IPS-NIHi11 (cell line): ENCODE data around the gene BPIFB4.
"Not testable (repeated sequence)": the region's sequence is repeated elsewhere in the genome, so short reads cannot be mapped to it uniquely, and the experiment has no call there.

Experiments used
- DNase-seq: peaks from one replicate; pipeline ENCODE4 v3.0.0; 2012; ENCODE audit warnings: mixed read lengths, low spot score

Gene BPIFB4

DNA sequence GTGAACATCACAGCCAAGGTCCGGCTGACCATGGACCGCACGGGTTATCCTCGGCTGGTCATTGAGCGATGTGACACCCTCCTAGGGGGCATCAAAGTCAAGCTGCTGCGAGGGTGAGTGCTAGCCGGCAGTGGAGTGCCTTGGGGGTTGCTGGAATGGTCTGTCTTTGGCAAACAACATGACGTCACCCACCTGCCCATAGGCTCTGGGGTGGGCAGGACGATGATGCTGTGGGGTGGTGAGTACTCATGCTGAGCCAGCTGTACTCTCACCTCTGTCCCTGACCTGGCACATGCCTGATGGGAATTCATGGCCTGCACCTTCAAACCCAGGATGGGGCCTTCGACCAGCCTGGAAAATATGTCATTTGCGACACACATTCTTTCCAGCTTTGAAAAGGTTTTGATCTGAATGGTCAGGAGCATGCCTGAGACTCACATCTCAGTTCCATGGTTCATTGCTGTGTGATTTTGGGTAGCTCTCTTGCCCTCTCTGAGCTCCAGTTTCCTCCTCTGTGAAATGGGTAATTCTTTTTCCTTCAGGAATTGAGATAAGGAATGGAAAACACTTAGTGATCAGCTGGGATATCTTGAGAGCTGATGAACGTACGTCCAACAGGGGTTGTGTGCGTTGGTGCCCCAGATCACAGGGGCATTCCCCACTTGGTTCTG lies 6.7 kb downstream of the BPIFB4 start:
- DNase-seq: no peak

DNA sequence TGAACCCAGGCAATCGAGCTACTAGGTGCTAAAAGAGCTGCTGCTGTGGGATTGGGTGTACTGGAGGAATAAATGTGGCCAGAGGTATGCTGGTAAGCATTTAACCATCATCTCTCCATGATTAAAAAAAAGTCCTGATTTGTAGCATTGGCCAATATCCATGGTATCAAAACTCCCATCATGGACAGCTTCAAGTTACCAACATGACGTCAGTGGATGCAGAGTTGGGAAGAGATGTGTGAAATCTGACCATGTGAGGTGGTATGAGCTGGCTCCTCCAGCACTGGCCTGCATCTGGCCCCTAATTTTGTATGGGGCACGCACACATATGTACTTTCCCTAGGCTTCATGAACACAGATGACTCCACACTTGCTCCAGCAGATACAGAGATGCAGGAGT lies 11.7 kb downstream of the BPIFB4 start:
- DNase-seq: no peak

DNA sequence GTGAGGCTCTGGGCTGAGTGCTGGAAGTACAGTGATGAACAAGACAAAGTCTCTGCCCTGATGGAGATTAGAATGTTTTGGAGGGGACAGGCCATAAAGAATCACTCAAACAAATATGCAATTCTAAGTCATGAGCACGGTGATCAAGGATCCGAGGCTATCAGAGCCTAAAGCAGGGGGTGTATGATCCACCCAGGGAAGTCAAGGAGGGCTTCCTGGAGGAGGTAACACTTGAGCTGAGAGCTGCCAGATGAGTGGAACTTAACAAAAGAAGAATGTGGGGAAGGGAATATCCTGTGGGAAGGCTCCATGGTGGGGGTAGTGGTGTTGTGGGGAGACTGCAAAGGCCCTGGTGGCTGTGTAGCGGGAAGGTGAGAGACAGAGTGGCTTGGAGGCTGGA lies 12.2 kb downstream of the BPIFB4 start:
- DNase-seq: no peak

DNA sequence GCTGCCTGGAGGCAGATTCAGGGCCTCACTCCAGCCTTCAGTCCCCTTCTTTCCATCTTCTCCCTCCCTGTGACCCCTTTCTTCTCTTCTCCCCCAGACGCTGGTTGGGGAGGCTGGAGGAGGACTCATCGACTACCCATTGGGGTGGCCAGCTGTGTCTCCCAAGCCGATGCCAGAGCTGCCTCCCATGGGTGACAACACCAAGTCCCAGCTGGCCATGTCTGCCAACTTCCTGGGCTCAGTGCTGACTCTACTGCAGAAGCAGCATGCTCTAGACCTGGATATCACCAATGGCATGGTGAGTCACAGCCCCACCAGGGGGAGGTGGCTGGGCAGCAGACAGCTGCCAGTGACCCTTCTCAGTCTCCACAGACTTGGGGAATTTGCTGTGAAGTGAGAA lies 12.9 kb downstream of the BPIFB4 start:
- no peak for DNase-seq

DNA sequence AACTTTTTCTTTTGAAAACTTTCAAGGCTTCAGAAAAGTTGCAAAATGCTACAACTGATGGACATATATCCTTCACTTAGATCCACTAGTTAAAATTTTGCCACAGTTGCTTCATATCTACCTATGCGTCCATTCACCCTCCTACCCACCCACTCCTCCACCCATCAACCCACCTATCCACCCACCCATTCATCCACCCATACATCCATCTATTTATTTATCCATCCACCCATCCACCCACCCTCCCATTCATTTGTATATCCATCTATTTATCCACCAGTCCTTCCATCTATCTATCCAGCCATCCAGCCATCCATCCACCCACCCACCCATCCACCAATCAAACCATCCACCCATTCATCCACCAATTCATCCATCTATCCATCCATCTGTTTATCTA lies 13.6 kb downstream of the BPIFB4 start:
- DNase-seq: no peak

DNA sequence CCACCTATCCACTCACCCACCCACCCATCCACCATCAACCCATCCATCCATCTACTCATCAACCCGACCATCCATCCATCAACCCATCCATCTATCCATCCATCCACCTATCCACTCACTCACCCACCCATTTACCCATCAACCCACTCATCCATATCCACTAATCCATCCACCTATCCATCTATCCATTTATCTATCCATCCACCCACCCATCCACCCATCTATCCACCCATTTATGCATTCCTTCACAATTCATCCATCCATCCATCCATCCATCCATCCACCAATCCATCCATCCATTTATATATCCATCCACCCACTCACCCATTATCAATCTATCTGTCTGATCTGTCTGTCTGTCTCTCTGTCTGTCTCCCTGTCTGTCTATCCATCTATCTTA lies 14.1 kb downstream of the BPIFB4 start:
- DNase-seq: no peak

DNA sequence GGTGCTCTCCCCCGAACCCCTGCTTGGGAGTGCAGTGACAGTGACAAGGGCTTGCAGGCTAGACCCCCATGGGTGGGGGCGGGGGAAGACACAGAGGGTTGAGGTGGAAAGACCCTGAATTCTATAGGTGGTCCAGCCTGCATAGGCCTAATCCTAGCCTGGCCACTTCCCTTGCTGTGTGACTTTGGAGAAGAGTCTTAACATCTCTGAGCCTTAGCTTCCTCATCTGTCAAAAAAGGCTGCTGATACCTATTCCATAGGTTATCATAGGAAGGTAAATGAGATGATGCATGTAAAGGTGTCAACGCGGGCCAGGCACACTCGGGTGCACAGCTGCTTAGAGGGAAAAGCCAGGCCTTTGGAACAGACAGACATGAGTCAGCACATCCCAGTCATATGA lies 15.8 kb downstream of the BPIFB4 start:
- no peak for DNase-seq

DNA sequence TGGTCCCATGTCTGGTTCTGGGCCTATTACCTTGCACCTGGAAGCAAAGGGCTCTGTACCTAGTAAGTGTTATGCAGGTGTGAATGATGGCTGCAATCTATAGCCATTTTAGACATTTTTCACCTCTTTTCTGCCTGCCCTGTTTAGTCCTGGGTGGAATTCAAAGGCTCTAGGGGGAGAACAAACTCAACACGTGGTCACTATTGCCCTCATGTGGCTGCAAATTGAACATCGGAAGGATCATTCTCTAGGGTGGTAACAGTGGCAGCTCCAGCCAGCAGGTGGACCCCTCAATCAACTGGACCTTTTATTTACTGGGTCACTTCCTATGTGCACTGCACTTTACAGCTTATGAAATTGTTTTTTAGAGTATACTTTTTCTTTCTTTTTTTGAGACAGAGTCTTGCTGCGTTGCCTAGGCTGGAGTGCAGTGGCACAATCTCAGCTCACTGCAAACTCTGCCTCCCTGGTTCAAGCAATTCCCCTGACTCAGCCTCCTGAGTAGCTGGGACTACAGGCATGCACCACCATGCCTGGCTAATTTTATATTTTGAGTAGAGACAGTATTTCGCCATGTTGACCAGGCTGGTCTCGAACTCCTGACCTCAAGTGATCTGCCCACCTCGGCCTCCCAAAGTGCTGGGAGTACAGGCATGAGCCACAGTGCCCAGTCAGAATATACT lies 16.6 kb downstream of the BPIFB4 start:
- peak; percentile 88 for DNase-seq

DNA sequence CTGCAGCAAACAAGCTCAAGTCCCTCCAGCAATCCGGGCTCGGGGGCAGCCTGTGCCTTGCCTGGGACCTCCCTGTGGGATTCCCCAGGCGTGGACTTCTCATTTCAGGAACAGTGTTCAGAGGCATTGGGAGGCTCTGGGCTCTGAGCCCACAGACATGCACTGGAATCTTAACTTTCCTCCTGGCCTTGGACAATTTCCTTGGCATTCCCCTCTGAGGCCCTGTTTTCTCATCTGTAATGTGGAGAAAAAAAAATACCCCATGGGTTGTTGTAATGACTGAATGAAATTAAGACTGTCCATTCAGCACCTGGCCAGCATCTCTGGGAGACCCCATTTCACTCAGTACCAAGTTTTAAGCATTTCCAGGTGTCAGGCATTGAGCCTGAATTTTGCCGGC lies 17.6 kb downstream of the BPIFB4 start:
- no peak for DNase-seq

DNA sequence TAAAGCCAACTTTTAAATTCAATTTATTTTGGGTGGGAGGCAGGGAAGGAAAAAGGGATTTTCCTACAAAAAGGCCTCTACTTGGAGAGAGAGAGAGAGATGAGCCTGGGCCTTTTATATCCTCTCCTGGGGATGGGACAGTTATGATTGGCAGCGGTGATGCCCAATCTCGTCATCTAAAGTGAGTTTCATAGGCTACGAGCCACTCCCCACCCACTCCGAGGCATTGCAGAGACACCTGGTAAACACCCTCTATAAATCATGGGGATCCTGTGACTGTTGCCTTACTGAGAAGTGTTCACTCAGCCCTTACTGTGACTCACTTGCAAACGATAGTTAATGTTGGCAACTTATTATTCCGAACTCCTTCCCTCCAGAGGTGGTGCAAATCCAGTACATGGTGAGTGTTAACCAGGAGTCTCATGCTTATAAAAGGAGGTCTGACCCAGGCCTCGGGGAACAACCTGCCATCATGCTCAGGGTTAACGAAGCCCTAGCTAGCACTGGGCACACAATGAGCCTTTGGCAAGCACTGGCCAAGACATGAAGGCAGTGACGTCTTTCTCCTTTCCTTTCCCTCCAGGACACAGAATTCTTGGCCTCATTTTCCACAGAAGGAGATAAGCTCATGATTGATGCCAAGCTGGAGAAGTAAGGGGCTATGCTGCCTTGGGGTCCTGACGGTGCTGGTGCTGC lies 20.5 kb downstream of the BPIFB4 start:
- no peak for DNase-seq

DNA sequence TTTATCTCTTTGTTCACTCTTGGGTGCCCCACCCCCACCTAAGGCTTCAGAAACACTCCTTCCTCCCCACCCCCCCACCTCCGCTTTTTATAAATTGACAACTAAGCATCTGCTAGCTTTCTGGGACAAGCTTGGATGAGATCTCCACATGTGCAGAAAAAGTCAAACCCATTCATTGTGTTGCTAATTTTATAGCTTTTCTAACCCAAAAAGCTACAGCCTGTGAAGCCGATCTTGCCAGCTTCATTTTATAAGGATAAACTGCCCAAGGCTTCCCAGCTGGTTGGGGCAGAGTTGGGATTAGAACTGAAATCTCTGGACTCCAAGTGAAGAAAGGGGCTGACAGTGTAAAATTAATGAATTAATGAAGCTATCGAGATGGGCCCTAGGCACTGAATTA lies 24.1 kb downstream of the BPIFB4 start:
- no peak for DNase-seq

DNA sequence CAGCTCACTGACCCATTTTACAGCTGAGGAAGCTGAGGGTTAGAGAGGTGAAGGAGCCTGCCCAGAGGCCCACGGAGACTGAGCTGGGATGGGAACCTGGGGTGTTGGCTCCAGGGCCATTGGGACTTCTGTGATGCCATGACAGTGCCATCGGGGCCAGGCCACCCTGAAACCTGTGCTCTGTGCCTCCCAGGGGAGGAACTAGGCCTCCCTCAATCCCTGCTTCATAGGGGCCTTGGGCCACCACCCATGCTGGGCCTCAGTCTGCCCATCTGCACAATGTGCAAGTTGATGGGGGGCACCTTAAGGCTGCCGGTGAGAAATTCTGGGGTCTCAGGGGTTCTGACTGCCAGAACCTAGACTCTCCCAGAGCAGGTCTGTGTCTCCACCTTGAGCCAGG lies 24.9 kb downstream of the BPIFB4 start:
- DNase-seq: no peak

DNA sequence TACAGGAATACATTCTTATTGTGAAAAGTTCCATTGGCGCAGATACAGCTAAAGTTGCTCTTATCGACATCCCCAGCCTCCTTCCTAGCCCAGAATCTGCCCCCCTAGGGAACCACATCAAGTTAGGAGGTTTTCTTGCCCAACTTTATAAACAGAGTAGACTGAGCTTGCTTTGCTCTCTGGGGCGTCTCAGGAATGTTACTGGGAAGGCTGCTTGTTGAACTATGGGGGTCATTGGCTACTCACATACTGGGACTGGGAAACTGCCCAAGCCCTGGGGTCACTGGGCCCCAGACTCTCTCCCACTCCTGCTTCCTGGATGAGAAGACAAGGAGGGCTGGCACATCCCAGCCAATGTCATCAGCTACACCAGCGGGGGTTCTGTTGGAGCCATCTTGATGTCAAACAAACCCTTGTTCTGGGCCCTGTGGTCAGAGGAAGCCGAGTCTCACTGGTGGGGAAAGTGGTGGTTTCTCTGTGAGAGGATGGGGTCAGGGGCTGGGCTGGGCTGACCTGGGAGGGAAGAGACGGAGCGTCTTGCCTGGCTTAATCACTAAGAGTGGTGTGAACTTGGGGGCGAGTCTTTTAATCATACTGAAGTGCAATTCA lies 26.0 kb downstream of the BPIFB4 start:
- no peak for DNase-seq

DNA sequence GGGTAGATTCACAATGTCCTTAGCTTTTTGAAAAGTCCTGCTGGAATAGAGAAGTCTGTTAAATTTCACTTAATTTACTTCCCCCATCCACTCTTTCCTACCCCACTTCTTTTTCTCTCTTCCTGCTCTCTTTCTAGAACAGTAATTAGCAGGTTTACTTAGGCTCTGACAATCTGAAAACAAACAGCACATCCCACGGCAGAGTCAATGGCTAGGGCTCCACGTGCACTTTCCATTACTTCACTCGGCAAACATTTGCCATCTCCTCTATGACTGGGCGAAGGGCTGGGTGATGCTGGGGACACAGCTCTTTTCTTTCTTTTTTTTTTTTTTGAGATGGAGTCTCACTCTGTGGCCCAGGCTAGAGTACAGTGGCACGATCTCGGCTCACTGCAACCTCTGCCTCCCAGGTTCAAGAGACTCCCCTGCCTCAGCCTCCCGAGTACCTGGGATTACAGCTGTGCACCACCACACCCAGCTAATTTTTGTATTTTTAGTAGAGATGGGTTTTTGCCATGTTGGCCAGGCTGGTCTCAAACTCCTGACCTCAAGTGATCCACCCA lies 26.7 kb downstream of the BPIFB4 start:
- DNase-seq: not testable (repeated sequence)

DNA sequence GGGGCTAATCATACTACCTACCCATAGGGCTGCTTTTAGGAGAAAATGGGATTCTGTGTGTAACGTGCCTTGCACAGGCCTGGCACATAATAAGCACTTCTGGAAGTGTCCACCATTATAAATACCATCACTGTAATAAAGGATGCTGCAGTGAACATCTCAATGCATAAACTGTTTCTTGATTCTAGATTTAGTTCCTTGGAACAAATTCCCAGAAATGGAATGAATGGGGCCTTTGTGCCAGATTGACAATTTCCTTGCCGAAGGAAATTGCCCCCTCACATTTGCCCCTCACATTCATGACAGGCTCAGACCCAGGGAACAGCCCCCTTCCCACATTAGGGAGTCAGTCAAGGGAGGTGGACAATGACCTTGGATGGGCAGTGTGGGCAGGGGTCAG lies 29.2 kb downstream of the BPIFB4 start:
- DNase-seq: no peak

DNA sequence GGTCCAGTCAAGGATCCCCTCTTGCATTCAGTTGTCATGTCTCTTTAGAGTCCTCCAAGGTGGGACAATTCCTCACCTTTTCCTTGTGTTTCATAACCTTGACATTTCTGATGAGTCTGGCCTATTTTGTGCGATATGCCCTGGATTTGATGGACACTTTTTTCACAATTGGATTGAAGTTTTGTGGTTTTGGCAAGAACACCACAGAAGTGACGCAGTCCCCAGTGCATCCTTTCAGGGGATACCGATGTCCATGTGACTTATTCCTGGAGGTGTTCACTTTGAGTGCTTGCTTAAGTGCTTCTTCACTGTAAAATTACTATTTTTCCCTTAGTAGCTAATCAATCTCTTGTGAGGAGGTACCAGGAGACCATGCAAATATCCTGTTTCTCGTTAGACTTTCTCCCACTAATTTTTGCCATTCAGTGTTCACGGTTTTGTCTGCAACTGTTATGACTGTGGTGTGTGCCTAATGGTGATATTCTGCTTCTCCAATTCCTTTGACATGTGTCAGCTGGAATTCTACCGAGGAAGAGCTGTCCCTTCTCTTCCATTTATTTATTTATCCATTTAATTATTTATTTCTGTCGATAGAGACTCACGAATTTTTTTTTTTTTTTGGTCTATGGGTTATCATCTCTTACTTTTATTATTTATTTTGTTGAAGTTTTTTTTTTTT lies 30.8 kb downstream of the BPIFB4 start:
- DNase-seq: no peak

DNA sequence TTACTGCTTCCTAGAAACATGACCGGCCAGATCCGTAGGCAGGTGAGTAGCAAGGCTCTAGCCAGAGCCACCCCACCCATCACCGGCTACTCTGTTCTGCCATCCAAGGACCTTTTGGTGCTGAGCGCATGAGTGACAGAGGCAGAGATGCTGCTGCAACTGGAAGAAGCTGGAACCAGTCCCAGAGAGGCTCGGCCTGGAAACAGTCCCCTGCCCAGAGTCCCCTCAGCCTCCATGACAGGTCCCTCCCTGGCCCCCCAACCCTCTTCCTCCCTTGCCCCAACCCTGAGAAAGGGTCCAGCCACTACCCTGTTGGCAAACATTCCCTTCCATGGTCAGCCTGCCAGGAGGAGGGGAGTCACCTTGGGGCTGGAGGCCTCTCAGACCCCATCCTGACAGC lies 31.9 kb downstream of the BPIFB4 start:
- no peak for DNase-seq

DNA sequence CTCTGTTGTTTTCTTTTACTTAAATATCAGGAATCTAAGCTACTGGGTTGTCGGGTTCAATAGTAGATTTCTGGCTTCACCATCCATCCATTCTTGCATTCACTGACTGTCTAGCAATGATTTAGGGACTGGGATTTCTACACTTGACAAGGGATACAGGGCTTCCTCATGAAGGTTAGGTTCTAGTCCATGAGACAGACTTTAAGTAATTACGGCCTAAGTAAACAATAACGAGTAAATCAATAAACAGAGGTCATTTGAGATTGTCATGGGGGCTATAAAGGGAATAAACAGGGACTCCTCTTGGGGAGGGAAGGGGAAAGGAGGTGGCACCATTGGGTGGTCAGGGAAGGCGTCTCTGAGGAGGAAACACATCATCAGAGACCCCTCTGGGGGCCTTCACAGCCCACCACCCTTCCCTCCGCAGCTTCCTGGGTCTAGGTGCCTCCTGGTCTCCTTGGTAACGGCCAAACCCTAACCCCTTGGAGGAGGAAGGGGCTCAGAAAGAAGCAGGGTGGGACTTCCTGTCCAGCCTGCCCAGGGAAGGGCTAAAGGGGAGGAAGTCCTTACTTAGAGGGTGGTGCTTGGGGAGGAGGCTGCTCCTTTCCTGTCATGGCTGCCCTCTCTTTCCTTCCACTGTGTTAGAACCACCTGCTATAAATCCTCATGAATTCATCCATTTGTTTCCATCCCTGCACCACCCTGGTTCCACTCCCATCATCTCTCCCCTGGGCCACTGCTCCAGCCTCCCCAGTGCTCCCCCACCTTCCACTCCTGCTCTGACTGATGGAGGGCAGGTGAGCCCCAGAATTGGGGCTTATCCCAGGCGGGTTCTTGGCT lies 33.3 kb downstream of the BPIFB4 start:
- DNase-seq: no peak

DNA sequence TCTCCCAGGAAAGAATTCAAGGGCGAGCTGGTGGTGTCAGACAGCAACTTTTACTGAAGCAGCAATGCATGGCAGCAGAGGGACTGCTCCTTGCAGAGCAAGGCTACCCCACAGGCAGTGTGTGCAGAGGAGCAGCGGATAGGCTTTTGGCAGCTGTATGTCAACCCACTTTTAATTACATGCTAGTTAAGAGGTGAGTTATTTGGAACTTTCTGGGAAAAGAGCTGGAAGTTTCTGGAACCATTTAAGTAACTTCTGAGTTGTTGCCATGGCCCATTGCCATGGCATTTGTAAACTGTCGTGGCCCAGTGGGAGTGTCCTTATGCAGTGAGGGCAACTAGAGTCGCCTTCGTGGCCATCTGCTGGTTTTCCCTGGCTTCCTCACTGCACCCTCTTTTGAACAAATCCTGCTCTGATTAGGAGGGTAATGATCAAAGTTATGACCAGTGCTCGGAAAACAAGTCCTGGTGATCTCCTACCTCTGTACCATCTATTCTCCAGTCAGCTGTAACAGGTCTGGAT lies 34.0 kb downstream of the BPIFB4 start:
- no peak for DNase-seq

DNA sequence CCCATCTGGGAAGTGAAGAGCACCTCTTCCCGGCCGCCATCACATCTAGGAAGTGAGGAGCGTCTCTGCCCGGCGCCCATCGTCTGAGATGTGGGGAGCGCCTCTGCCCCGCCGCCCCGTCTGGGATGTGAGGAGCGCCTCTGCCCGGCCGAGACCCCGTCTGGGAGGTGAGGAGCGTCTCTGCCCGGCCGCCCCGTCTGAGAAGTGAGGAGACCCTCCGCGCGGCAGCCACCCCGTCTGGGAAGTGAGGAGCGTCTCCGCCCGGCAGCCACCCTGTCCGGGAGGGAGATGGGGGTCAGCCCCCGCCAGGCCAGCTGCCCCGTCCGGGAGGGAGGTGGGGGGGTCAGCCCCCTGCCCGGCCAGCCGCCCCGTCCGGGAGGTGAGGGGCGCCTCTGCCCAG lies 36.1 kb downstream of the BPIFB4 start:
- DNase-seq: not testable (repeated sequence)
